Smooth muscle cell (in vitro differentiated cells): ENCODE measurements around the gene SYT15. TPM values are rescaled to one million over a fixed set of nuclear protein-coding genes. Genes with fewer than 3 reads are reported as not detected.

Experiments
- DNase-seq: peaks from one replicate; lab custom pipeline; 2025; ENCODE audit not compliant: unreplicated experiment; lab: John Stamatoyannopoulos, UW
- H2AFZ ChIP-seq: fragments of 200-600 bp; sonication (generic); 2 replicates; pipeline ENCODE4 v1.6.0; 2016; ENCODE audit warnings: antibody characterized with exemption, low read depth, mild to moderate bottlenecking
- H3F3A ChIP-seq: fragments of 200-600 bp; sonication (generic); 2 replicates; pipeline ENCODE4 v1.6.0; 2017; ENCODE audit warnings: antibody characterized with exemption, low read depth
- H3K27ac ChIP-seq: fragments of 200-600 bp; sonication (generic); 2 replicates; pipeline ENCODE4 v1.5.1; 2016; ENCODE audit warnings: low read depth, mild to moderate bottlenecking
- H3K27me3 ChIP-seq: fragments of 200-600 bp; sonication (generic); 2 replicates; pipeline ENCODE4 v1.6.1; 2016; ENCODE audit warnings: low read depth, mild to moderate bottlenecking
- H3K36me3 ChIP-seq: fragments of 200-600 bp; sonication (generic); 2 replicates; pipeline ENCODE4 v1.5.1; 2016; ENCODE audit warnings: low read depth
- H3K4me1 ChIP-seq: fragments of 200-600 bp; sonication (generic); 2 replicates; pipeline ENCODE4 v1.5.1; 2016; ENCODE audit warnings: low read depth
- H3K4me2 ChIP-seq: fragments of 200-600 bp; sonication (generic); 2 replicates; pipeline ENCODE4 v1.6.0; 2016; ENCODE audit warnings: mild to moderate bottlenecking
- H3K4me3 ChIP-seq: fragments of 200-600 bp; sonication (generic); 2 replicates; pipeline ENCODE4 v1.5.1; 2016; ENCODE audit warnings: mild to moderate bottlenecking
- H3K79me2 ChIP-seq: fragments of 200-600 bp; sonication (generic); 2 replicates; pipeline ENCODE4 v1.6.0; 2016; ENCODE audit warnings: low read depth, mild to moderate bottlenecking
- H3K9ac ChIP-seq: fragments of 200-600 bp; sonication (generic); 2 replicates; pipeline ENCODE4 v1.6.0; 2016; ENCODE audit warnings: low read depth
- H3K9me3 ChIP-seq: fragments of 200-600 bp; sonication (generic); replicated peaks from 2 replicates; pipeline ENCODE4 v1.5.1; 2016; ENCODE audit warnings: low read depth
- H4K20me1 ChIP-seq: fragments of 200-600 bp; sonication (generic); 2 replicates; pipeline ENCODE4 v1.6.0; 2016; ENCODE audit warnings: low read depth
- whole genome bisulfite sequencing: methylation state at CpG from one replicate; pipeline ENCODE4 v1.1.7; 2016; ENCODE audit warnings: low lambda C conversion rate; 5-methylcytosine and 5-hydroxymethylcytosine counted together
- polyA plus RNA-seq: library from polyadenylated mRNA; unstranded; fragments of >200 nt; fragmentation: Nextera tagmentation; extraction: Ambion mirVana; gene quantifications from 2 replicates; pipeline ENCODE4 v1.2.1, GENCODE V29; 2016
- total RNA-seq: library from RNA; depleted of rRNA; stranded (reverse); fragments of >200 nt; gene quantifications from 2 replicates; pipeline ENCODE4 v1.2.3, GENCODE V29; 2014
- TF ChIP-seq, protein P1 (sequence below): fragments of 200-600 bp; sonication (generic); IDR thresholded peaks from 2 replicates; pipeline ENCODE4 v1.5.1; 2017; ENCODE audit warnings: borderline replicate concordance, mild to moderate bottlenecking, antibody characterized with exemption; ENCODE audit not compliant: insufficient read depth, poor library complexity, severe bottlenecking

Gene SYT15
- total and polyA plus RNA-seq, 2 experiments from 2014 or later = 0.22 to 0.89 TPM

DNA sequence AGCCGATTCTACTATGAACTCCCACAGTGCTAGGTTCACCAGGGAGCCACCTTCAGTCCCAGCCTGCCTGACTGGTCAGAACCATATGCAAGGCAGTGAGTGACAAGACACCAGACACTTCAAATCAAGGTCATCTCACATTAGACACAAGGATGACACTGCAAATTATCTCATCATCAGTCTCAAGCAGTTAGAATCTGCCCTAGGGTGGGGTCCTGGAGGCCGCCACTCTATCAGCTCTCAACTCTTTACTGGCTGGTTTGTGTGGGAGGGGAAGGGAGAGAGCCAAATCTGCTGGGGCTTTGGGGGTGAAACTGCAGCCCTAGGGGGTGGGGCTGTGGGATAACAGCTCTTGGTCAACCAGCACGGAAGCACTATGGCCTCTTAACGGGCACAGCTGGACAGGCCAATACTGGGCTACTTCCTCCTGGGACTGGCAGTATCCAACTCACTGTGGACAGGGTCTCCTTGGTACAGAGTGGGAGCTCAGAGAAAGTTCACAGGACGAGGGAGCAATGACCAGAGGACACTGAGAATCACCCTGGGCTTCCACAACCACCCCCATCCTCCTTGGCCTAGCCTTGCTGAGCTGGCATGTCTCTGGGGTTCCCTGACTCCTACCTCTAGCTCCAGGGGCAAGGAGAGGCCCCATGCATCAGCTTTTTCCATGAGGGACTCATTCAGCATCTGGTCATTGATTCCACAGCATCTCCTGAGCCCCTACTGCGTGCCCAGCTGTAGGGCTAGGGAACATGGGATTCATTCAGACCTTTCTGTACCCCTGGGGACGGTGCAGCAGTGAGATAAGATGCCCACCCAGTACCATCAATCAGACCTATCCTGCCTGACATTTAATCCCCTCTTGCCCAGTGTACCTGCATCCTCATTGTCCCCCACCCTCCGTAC lies 27.9 kb upstream of the SYT15 start:
- Histone ChIP-seq H4K20me1 (no peaks in the 10 kb centered on the region), H3K4me1 (peaks cover 8% of the 10 kb centered on the region), H3K4me2 (no peak overlapping the region), H3K27me3 (peaks cover 20% of the 10 kb centered on the region), H3K4me3 (no peak overlapping the region), H3K36me3 (no peaks in the 10 kb centered on the region), H3K79me2 (no peaks in the 10 kb centered on the region), H3F3A (no peaks in the 10 kb centered on the region), H2AFZ (no peak overlapping the region), H3K9ac (no peak overlapping the region), H3K27ac (no peak overlapping the region), H3K9me3 (no peaks in the 10 kb centered on the region)
- TF ChIP-seq, protein P1, sequence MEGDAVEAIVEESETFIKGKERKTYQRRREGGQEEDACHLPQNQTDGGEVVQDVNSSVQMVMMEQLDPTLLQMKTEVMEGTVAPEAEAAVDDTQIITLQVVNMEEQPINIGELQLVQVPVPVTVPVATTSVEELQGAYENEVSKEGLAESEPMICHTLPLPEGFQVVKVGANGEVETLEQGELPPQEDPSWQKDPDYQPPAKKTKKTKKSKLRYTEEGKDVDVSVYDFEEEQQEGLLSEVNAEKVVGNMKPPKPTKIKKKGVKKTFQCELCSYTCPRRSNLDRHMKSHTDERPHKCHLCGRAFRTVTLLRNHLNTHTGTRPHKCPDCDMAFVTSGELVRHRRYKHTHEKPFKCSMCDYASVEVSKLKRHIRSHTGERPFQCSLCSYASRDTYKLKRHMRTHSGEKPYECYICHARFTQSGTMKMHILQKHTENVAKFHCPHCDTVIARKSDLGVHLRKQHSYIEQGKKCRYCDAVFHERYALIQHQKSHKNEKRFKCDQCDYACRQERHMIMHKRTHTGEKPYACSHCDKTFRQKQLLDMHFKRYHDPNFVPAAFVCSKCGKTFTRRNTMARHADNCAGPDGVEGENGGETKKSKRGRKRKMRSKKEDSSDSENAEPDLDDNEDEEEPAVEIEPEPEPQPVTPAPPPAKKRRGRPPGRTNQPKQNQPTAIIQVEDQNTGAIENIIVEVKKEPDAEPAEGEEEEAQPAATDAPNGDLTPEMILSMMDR = no peak
- 78% methylated on average over 8 of the region's 8 CpGs for WGBS
- no peak for DNase-seq

GRCh38 chr10:46551701-46552525 lies 27.0 kb upstream of the SYT15 start:
- Histone ChIP-seq H4K20me1 (no peaks in the 10 kb centered on the region), H3K9me3 (no peaks in the 10 kb centered on the region), H3K27ac (no peak overlapping the region), H3K4me3 (no peak overlapping the region), H3K36me3 (no peaks in the 10 kb centered on the region), H2AFZ (no peak overlapping the region), H3K4me2 (no peak overlapping the region), H3K79me2 (no peaks in the 10 kb centered on the region), H3F3A (no peaks in the 10 kb centered on the region), H3K27me3 (peaks cover 28% of the 10 kb centered on the region), H3K9ac (no peak overlapping the region), H3K4me1 (peaks cover 8% of the 10 kb centered on the region)
- WGBS = 88% methylated on average over 12 of the region's 12 CpGs
- no peak for DNase-seq
- TF ChIP-seq, protein P1 = no peak

- TF ChIP-seq, protein P1 = no peak
- Histone ChIP-seq H3K9me3 (no peaks in the 10 kb centered on the region), H3K27me3 (peaks cover 36% of the 10 kb centered on the region), H3F3A (no peaks in the 10 kb centered on the region), H3K4me3 (no peak overlapping the region), H3K9ac (no peak overlapping the region), H2AFZ (no peak overlapping the region), H3K36me3 (no peaks in the 10 kb centered on the region), H3K27ac (no peak overlapping the region), H3K79me2 (no peaks in the 10 kb centered on the region), H3K4me2 (no peak overlapping the region), H4K20me1 (no peaks in the 10 kb centered on the region), H3K4me1 (peaks cover 8% of the 10 kb centered on the region)
- no peak for DNase-seq
- 95% methylated on average over 10 of the region's 10 CpGs for whole genome bisulfite sequencing
Observed at GRCh38 chr10:46552526-46553237, 26.2 kb upstream of the SYT15 start.
